Measurements from ENCODE around the gene SIGLECL1.
A peak's percentile ranks its signal among the peaks of the same experiment; 100 is the strongest.

SIGLECL1 gene

GRCh38 chr19:51296336-51297093, 45.6 kb downstream of the SIGLECL1 start:
- DNase-seq, result no peak
- no peak for TF ChIP-seq POLR2A (IDR thresholded peaks at IDR 0.05; ENCODE audit: low read length)
- no peak for TF ChIP-seq GATA1 (IDR thresholded peaks at IDR 0.05; ENCODE audit: low read depth, low read length)

GRCh38 chr19:51297406-51297805, 46.5 kb downstream of the SIGLECL1 start:
- TF ChIP-seq GATA1 (IDR thresholded peaks at IDR 0.05; ENCODE audit: low read depth, low read length) (no peak), POLR2A (IDR thresholded peaks at IDR 0.05; ENCODE audit: low read length) (no peak)
- DNase-seq, result no peak

GRCh38 chr19:51301266-51301665, 50.4 kb downstream of the SIGLECL1 start:
- TF ChIP-seq POLR2A (IDR thresholded peaks at IDR 0.05; ENCODE audit: low read length) (no peak), GATA1 (IDR thresholded peaks at IDR 0.05; ENCODE audit: low read depth, low read length) (no peak)
- no peak for DNase-seq

- no peak for DNase-seq
- TF ChIP-seq POLR2A (IDR thresholded peaks at IDR 0.05; ENCODE audit: low read length) (no peak), GATA1 (IDR thresholded peaks at IDR 0.05; ENCODE audit: low read depth, low read length) (no peak)
Observed at GRCh38 chr19:51305479-51305878, 54.6 kb downstream of the SIGLECL1 start.

- DNase-seq, result no peak
- TF ChIP-seq GATA1 (IDR thresholded peaks at IDR 0.05; ENCODE audit: low read depth, low read length) (no peak), POLR2A (IDR thresholded peaks at IDR 0.05; ENCODE audit: low read length) (no peak)
Observed at GRCh38 chr19:51311351-51312257, 60.7 kb downstream of the SIGLECL1 start, which contains the start of gene IGLON5. Gene IGLON5, plus strand, starts transcription at chr19:51311644. Its CDS starts 204 bp downstream, at chr19:51311848.

- no peak for DNase-seq
- TF ChIP-seq GATA1 (IDR thresholded peaks at IDR 0.05; ENCODE audit: low read depth, low read length) (no peak), POLR2A (IDR thresholded peaks at IDR 0.05; ENCODE audit: low read length) (no peak)
Observed at GRCh38 chr19:51316688-51317087, 65.8 kb downstream of the SIGLECL1 start.

- DNase-seq, result peak; percentile 27 to 62
- TF ChIP-seq GATA1 (IDR thresholded peaks at IDR 0.05; ENCODE audit: low read depth, low read length) (no peak), POLR2A (IDR thresholded peaks at IDR 0.05; ENCODE audit: low read length) (no peak)
Observed at GRCh38 chr19:51317376-51317775, 66.5 kb downstream of the SIGLECL1 start.

- TF ChIP-seq GATA1 (IDR thresholded peaks at IDR 0.05; ENCODE audit: low read depth, low read length) (no peak), POLR2A (IDR thresholded peaks at IDR 0.05; ENCODE audit: low read length) (no peak)
- DNase-seq, result no peak
Observed at GRCh38 chr19:51317968-51318367, 67.1 kb downstream of the SIGLECL1 start.
